HAP-1 (cell line): Measurements from ENCODE around the gene ZNF280D.
A peak's percentile ranks its signal among the peaks of the same experiment; 100 is the strongest.
"Not testable (repeated sequence)": the region's sequence is repeated elsewhere in the genome, so short reads cannot be mapped to it uniquely, and the experiment has no call there.

Source experiments
- DNase-seq, 2 experiments: peaks; one replicate each; pipeline ENCODE4 v3.0.0-alpha.2; 2016 to 2020; ENCODE audit warnings: low spot score in 2 of 2
- H3K27me3 ChIP-seq: fragments of 250-450 bp; sonication (Bioruptor Pico); 2 replicates; pipeline ENCODE4 v1.5.1; 2020; ENCODE audit warnings: low read depth, mild to moderate bottlenecking, moderate library complexity
- H3K36me3 ChIP-seq: fragments of 250-450 bp; sonication (Bioruptor Pico); replicated peaks from 2 replicates; pipeline ENCODE4 v1.5.1; 2020; ENCODE audit warnings: mild to moderate bottlenecking
- H3K4me1 ChIP-seq: fragments of 250-450 bp; sonication (Bioruptor Pico); 2 replicates; pipeline ENCODE4 v1.5.1; 2020; ENCODE audit warnings: mild to moderate bottlenecking
- H3K4me3 ChIP-seq: fragments of 250-450 bp; sonication (Bioruptor Pico); 2 replicates; pipeline ENCODE4 v1.5.1; 2020; ENCODE audit warnings: mild to moderate bottlenecking, moderate library complexity
- H3K9me3 ChIP-seq: fragments of 250-450 bp; sonication (Bioruptor Pico); 2 replicates; pipeline ENCODE4 v1.5.1; 2020; ENCODE audit warnings: mild to moderate bottlenecking, moderate library complexity
- in situ Hi-C: fragments of 300-500 bp; cut with MboI; formaldehyde crosslinking; loops from 3 replicates; pipeline ENCODE4 v1.14.3; 2020; ENCODE audit warnings: low sequenced_read_pairs, inconsistent platforms, mixed read lengths

Gene ZNF280D

GRCh38 chr15:56733136-56734012 lies at the start of gene ZNF280D:
ZNF280D (minus strand) TSS chr15:56733509; CDS start chr15:56707109, 26,400 bp downstream.
- H3K4me3 ChIP-seq: peak within 1 kb of the TSS; percentile 38
- no peaks in the 10 kb centered on the region for H3K27me3 ChIP-seq
- peak; percentile 66 to 85 for DNase-seq

GRCh38 chr15:56782306-56782705 lies 49.0 kb upstream of the ZNF280D start:
- in situ Hi-C loops: no loop called here

More at GRCh38 chr15:56733136-56734012, at the start of gene ZNF280D:
- Histone ChIP-seq H3K36me3 (no peaks in the 10 kb centered on the region), H3K9me3 (peaks cover 6% of the 10 kb centered on the region; the same call in 1 of the 2 replicates), H3K4me1 (peaks cover 37% of the 10 kb centered on the region)
- in situ Hi-C loops: no loop called here

GRCh38 chr15:56781666-56782065 lies 48.4 kb upstream of the ZNF280D start:
- no peaks in the 10 kb centered on the region for H3K27me3 ChIP-seq
- H3K36me3 ChIP-seq: no peaks in the 10 kb centered on the region
- H3K4me1 ChIP-seq: no peaks in the 10 kb centered on the region
- in situ Hi-C loops: no loop called here
- no peak overlapping the region for H3K4me3 ChIP-seq
- DNase-seq: no peak
- no peaks in the 10 kb centered on the region; the same call in 1 of the 2 replicates for H3K9me3 ChIP-seq

More at GRCh38 chr15:56782306-56782705, 49.0 kb upstream of the ZNF280D start:
- H3K36me3 ChIP-seq: no peaks in the 10 kb centered on the region
- no peak for DNase-seq
- no peak overlapping the region for H3K4me3 ChIP-seq
- no peaks in the 10 kb centered on the region for H3K4me1 ChIP-seq
- no peaks in the 10 kb centered on the region; the same call in 1 of the 2 replicates for H3K9me3 ChIP-seq
- no peaks in the 10 kb centered on the region for H3K27me3 ChIP-seq

- H3K4me3 ChIP-seq, in situ Hi-C loops, H3K27me3 ChIP-seq, DNase-seq, H3K9me3 ChIP-seq, H3K4me1 ChIP-seq, H3K36me3 ChIP-seq: not testable (repeated sequence)
These were observed 46.9 kb upstream of the ZNF280D start for GRCh38 chr15:56780102-56780725.

GRCh38 chr15:56779449-56779848 lies 46.1 kb upstream of the ZNF280D start:
- H3K9me3 ChIP-seq, H3K36me3 ChIP-seq, in situ Hi-C loops, DNase-seq, H3K4me1 ChIP-seq, H3K4me3 ChIP-seq, H3K27me3 ChIP-seq: not testable (repeated sequence)

- H3K27me3 ChIP-seq: peaks cover 8% of the 10 kb centered on the region
- H3K36me3 ChIP-seq: no peaks in the 10 kb centered on the region
- no peak for DNase-seq
- H3K4me3 ChIP-seq: no peak overlapping the region
- in situ Hi-C loops: no loop called here
- H3K4me1 ChIP-seq: no peaks in the 10 kb centered on the region
- H3K9me3 ChIP-seq: no peaks in the 10 kb centered on the region; the same call in 1 of the 2 replicates
These were observed 45.5 kb upstream of the ZNF280D start for GRCh38 chr15:56778761-56779160.

- H3K4me1 ChIP-seq: no peaks in the 10 kb centered on the region
- DNase-seq: no peak
- H3K4me3 ChIP-seq: no peak overlapping the region
- peaks cover 10% of the 10 kb centered on the region for H3K27me3 ChIP-seq
- in situ Hi-C loops: no loop called here
- no peaks in the 10 kb centered on the region; the same call in 1 of the 2 replicates for H3K9me3 ChIP-seq
- no peaks in the 10 kb centered on the region for H3K36me3 ChIP-seq
These were observed 43.5 kb upstream of the ZNF280D start for GRCh38 chr15:56776839-56777238.

GRCh38 chr15:56775641-56776040 lies 42.3 kb upstream of the ZNF280D start:
- Histone ChIP-seq H3K4me1 (no peaks in the 10 kb centered on the region), H3K9me3 (no peaks in the 10 kb centered on the region), H3K27me3 (peaks cover 10% of the 10 kb centered on the region), H3K4me3 (no peak overlapping the region), H3K36me3 (no peaks in the 10 kb centered on the region)
- in situ Hi-C loops: no loop called here
- no peak for DNase-seq

- Histone ChIP-seq H3K9me3 (no peaks in the 10 kb centered on the region), H3K36me3 (no peaks in the 10 kb centered on the region), H3K4me1 (no peaks in the 10 kb centered on the region), H3K4me3 (no peak overlapping the region), H3K27me3 (peaks cover 10% of the 10 kb centered on the region)
- in situ Hi-C loops: no loop called here
- no peak for DNase-seq
These were observed 41.0 kb upstream of the ZNF280D start for GRCh38 chr15:56774356-56774755.

GRCh38 chr15:56772868-56773639 lies 39.7 kb upstream of the ZNF280D start:
- no peak for DNase-seq
- no peak overlapping the region for H3K4me3 ChIP-seq
- H3K27me3 ChIP-seq: peaks cover 10% of the 10 kb centered on the region
- H3K4me1 ChIP-seq: no peaks in the 10 kb centered on the region
- in situ Hi-C loops: no loop called here
- H3K9me3 ChIP-seq: no peaks in the 10 kb centered on the region
- H3K36me3 ChIP-seq: no peaks in the 10 kb centered on the region

- no peak for DNase-seq
- Histone ChIP-seq H3K4me3 (no peak overlapping the region), H3K36me3 (no peaks in the 10 kb centered on the region), H3K4me1 (no peaks in the 10 kb centered on the region), H3K27me3 (peaks cover 6% of the 10 kb centered on the region), H3K9me3 (no peaks in the 10 kb centered on the region)
- in situ Hi-C loops: no loop called here
These were observed 36.9 kb upstream of the ZNF280D start for GRCh38 chr15:56770173-56770572.

- in situ Hi-C loops: no loop called here
- Histone ChIP-seq H3K9me3 (no peaks in the 10 kb centered on the region), H3K4me3 (no peak overlapping the region), H3K4me1 (no peaks in the 10 kb centered on the region), H3K36me3 (no peaks in the 10 kb centered on the region), H3K27me3 (no peaks in the 10 kb centered on the region; the same call in 1 of the 2 replicates)
- DNase-seq: no peak
These were observed 34.0 kb upstream of the ZNF280D start for GRCh38 chr15:56767315-56767714.

- Histone ChIP-seq H3K27me3 (no peaks in the 10 kb centered on the region), H3K36me3 (no peaks in the 10 kb centered on the region), H3K4me1 (peaks cover 6% of the 10 kb centered on the region), H3K9me3 (no peaks in the 10 kb centered on the region), H3K4me3 (no peak overlapping the region)
- no peak for DNase-seq
- in situ Hi-C loops: no loop called here
These were observed 31.9 kb upstream of the ZNF280D start for GRCh38 chr15:56765251-56765650.
